CD4-positive, alpha-beta T cell (primary cell): Measurements from ENCODE around the gene OTUB1. TPM values are rescaled to one million over a fixed set of nuclear protein-coding genes. Genes with fewer than 3 reads are reported as not detected.

Experiments
- ATAC-seq: fragments of 200-7000 bp; cut with Tn5 transposase; one replicate; pipeline ENCODE4 v1.10.0; 2022; ENCODE audit warnings: mild to moderate bottlenecking; ENCODE audit not compliant: poor library complexity
- CTCF ChIA-PET: fragments of 350-600 bp; sonication (Branson Sonifier 250); formaldehyde crosslinking; loops from one replicate; lab custom pipeline; 2021; ENCODE audit warnings: antibody characterized with exemption, inconsistent platforms; lab: Charles Lee
- POLR2A ChIA-PET: fragments of 350-600 bp; sonication (Branson Sonifier 250); formaldehyde crosslinking; loops from one replicate; lab custom pipeline; 2021; ENCODE audit warnings: antibody characterized with exemption, inconsistent platforms; lab: Charles Lee
- DNase-seq, 14 experiments: peaks; one replicate each; pipeline ENCODE4 v3.0.0-alpha.2; 2013 to 2020; ENCODE audit warnings: mixed read lengths in 2 of 14
- H3K27ac ChIP-seq, 2 donors: one replicate each; pipeline versions ENCODE4 v1.5.1 to v1.7.0; 2013; ENCODE audit warnings: low read length in 2 of 2, low read depth in 1 of 2, mild to moderate bottlenecking in 1 of 2
- H3K27me3 ChIP-seq, 2 experiments: 1 replicate in 1 of 2; 2 replicates in 1 of 2; pipeline versions ENCODE4 v1.6.1 to v1.7.0; 2013; ENCODE audit warnings: low read length in 2 of 2, control low read depth in 1 of 2, mild to moderate bottlenecking in 1 of 2, moderate library complexity in 1 of 2; ENCODE audit not compliant: insufficient read depth in 2 of 2, control insufficient read depth in 1 of 2
- H3K36me3 ChIP-seq: one replicate; pipeline ENCODE4 v1.6.1; 2013; ENCODE audit warnings: low read length, control low read depth; ENCODE audit not compliant: insufficient read depth
- H3K4me1 ChIP-seq: one replicate; pipeline ENCODE4 v1.6.1; 2013; ENCODE audit warnings: low read length, control low read depth; ENCODE audit not compliant: insufficient read depth
- H3K4me3 ChIP-seq: one replicate; pipeline ENCODE4 v1.5.1; 2013; ENCODE audit warnings: mild to moderate bottlenecking, low read length, moderate library complexity
- H3K9me3 ChIP-seq, 2 experiments: 1 replicate in 1 of 2; 2 replicates in 1 of 2; pipeline versions ENCODE4 v1.6.1 to v1.7.0; 2013; ENCODE audit warnings: low read length in 2 of 2, mild to moderate bottlenecking in 2 of 2, control low read depth in 1 of 2, moderate library complexity in 1 of 2; ENCODE audit not compliant: control insufficient read depth in 1 of 2, insufficient read depth in 1 of 2
- H3K27ac Mint-ChIP-seq: one replicate; pipeline ENCODE4 v1.8.0; 2020; ENCODE audit warnings: mixed read lengths
- H3K27me3 Mint-ChIP-seq: one replicate; pipeline ENCODE4 v1.8.0; 2021; ENCODE audit warnings: mixed read lengths
- H3K36me3 Mint-ChIP-seq: one replicate; pipeline ENCODE4 v1.8.0; 2021; ENCODE audit warnings: low read depth, mixed read lengths
- H3K4me1 Mint-ChIP-seq: one replicate; pipeline ENCODE4 v1.8.0; 2021; ENCODE audit warnings: low read depth, mixed read lengths
- H3K4me3 Mint-ChIP-seq: one replicate; pipeline ENCODE4 v1.8.0; 2020; ENCODE audit warnings: mild to moderate bottlenecking, mixed read lengths
- H3K9me3 Mint-ChIP-seq: one replicate; pipeline ENCODE4 v1.8.0; 2020; ENCODE audit warnings: mixed read lengths
- intact Hi-C, 2 experiments: fragments of 100-400 bp; cut with DNase I in 1 of 2; cut with micrococcal nuclease in 1 of 2; formaldehyde crosslinking; loops; one replicate each; pipeline versions ENCODE4 v1.15.1 to v1.9.0; 2023 to 2025; cut with DNase I, micrococcal nuclease
- total RNA-seq, 174 experiments: library from RNA in 2 of 174; stranded (reverse) in 2 of 174; gene quantifications; one replicate each; pipeline ENCODE4 v1.2.3 and lab custom pipeline; 2021 to 2026
- TF ChIP-seq, protein P1 (sequence below): fragments of 200-600 bp; IDR thresholded peaks from one replicate; pipeline ENCODE4 v1.8.0; 2022; ENCODE audit warnings: antibody characterized with exemption, mild to moderate bottlenecking

OTUB1 gene
- total RNA-seq, 2 experiments from 2014 or later = 57.5 to 60.0 TPM

DNA sequence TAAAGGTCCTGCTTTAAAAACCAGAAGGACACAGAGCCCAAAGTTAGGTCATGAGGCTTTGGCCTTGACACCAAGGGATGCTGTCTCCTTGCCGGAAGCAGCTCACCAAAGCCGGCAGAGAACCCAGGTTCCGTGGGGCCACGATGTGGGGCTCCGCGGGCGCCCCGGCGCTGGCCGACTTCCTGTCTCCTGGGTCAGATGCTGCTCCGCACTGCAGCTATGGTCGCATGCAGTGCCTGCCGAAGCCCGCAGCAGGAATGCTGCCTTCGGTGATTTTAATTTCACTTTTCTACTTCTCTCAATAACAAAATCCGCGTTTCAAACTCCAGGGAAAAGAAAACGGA is 454 bp upstream of the OTUB1 start:
- Histone ChIP-seq H3K36me3 (peaks cover 29% of the 10 kb centered on the region), H3K4me3 (peak overlapping the region; percentile 80), H3K9me3 (no peaks in the 10 kb centered on the region), H3K4me1 (peaks cover 29% of the 10 kb centered on the region), H3K27me3 (no peaks in the 10 kb centered on the region), H3K27ac (peak overlapping the region; percentile 68 to 89)
- DNase-seq (peak; percentile 38 to 84 (median 66)), ATAC-seq (peak; percentile 80)
- H3K4me1 Mint-ChIP-seq = peaks cover 27% of the 10 kb centered on the region
- TF ChIP-seq, protein P1, sequence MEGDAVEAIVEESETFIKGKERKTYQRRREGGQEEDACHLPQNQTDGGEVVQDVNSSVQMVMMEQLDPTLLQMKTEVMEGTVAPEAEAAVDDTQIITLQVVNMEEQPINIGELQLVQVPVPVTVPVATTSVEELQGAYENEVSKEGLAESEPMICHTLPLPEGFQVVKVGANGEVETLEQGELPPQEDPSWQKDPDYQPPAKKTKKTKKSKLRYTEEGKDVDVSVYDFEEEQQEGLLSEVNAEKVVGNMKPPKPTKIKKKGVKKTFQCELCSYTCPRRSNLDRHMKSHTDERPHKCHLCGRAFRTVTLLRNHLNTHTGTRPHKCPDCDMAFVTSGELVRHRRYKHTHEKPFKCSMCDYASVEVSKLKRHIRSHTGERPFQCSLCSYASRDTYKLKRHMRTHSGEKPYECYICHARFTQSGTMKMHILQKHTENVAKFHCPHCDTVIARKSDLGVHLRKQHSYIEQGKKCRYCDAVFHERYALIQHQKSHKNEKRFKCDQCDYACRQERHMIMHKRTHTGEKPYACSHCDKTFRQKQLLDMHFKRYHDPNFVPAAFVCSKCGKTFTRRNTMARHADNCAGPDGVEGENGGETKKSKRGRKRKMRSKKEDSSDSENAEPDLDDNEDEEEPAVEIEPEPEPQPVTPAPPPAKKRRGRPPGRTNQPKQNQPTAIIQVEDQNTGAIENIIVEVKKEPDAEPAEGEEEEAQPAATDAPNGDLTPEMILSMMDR = no peak
- H3K36me3 Mint-ChIP-seq = peaks cover 37% of the 10 kb centered on the region
- intact Hi-C loops = loop anchor here (1.0 to 5.0 kb wide), 2 partner anchors 11 to 148 kb away; partner anchors contain the start of genes COX8A (in 2 of the 2) and MARK2 (in 1 of the 2)
- ChIA-PET CTCF (interaction anchor here (1.3 kb wide), 1 partner anchor 15 kb away, joined by 7 read pairs; no protein-coding TSS in a partner anchor), POLR2A (interaction anchor here (0.7 to 1.9 kb wide), 10 partner anchors 11 to 1144 kb away, joined by 3 to 15 read pairs (median 4); partner anchors contain the start of genes COX8A, MARK2, PPP1R14B and PRDX5)
- no peaks in the 10 kb centered on the region for H3K9me3 Mint-ChIP-seq
- H3K27ac Mint-ChIP-seq = peak overlapping the region; percentile 96
- no peaks in the 10 kb centered on the region for H3K27me3 Mint-ChIP-seq
- H3K4me3 Mint-ChIP-seq = peak overlapping the region; percentile 96

DNA sequence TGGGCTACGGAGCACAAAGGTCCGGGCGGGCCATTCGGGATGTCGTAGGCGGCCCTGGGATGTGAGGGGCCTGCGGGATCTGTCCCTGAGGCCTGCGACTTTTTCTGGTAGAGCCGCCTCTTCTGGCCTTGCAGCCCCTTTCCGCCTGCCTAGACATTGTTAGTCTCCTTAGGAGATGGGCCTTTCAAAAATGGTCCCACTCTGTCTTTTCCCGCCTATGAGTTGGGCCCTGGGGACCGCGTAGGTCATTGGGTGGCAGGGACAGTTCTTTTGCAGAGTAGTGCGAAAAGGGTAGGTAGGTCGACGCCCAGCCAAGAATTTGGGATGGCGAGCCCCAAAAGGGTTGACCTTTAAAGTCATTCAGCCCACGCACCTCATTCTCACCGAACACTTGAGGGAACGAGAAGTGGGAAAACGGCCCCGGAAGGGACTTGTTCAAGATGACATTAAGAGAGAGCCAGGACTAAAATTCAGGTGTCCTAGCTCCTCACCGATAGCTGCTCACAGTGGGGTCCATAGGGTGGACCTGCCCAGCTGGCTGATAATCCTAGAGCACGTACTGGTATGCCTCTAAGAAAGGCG is 785 bp downstream of the OTUB1 start:
- TF ChIP-seq, protein P1 = no peak
- H3K4me1 Mint-ChIP-seq = peaks cover 31% of the 10 kb centered on the region
- H3K4me3 ChIP-seq = peak overlapping the region; percentile 80
- ChIA-PET CTCF (no interaction called here), POLR2A (interaction anchor here (1.0 to 1.9 kb wide), 5 partner anchors 12 to 199 kb away, joined by 3 to 15 read pairs (median 4); partner anchors contain the start of genes COX8A, MARK2 and STIP1)
- H3K9me3 ChIP-seq = no peaks in the 10 kb centered on the region
- H3K36me3 Mint-ChIP-seq = peaks cover 50% of the 10 kb centered on the region
- intact Hi-C loops = loop anchor here (1.0 to 5.0 kb wide), 2 partner anchors 13 to 150 kb away; partner anchors contain the start of genes COX8A (in 2 of the 2) and MARK2 (in 1 of the 2)
- DNase-seq (peak in 1 of 14 experiments; percentile 23), ATAC-seq (no peak)
- H3K9me3 Mint-ChIP-seq = no peaks in the 10 kb centered on the region
- peaks cover 37% of the 10 kb centered on the region for H3K36me3 ChIP-seq
- H3K4me3 Mint-ChIP-seq = peak overlapping the region; percentile 80
- peak overlapping the region; percentile 59 for H3K27ac Mint-ChIP-seq
- peaks cover 29% of the 10 kb centered on the region for H3K4me1 ChIP-seq
- H3K27me3 Mint-ChIP-seq = no peaks in the 10 kb centered on the region
- peak overlapping the region in 1 of 2 donors; percentile 68 for H3K27ac ChIP-seq
- H3K27me3 ChIP-seq = no peaks in the 10 kb centered on the region

DNA sequence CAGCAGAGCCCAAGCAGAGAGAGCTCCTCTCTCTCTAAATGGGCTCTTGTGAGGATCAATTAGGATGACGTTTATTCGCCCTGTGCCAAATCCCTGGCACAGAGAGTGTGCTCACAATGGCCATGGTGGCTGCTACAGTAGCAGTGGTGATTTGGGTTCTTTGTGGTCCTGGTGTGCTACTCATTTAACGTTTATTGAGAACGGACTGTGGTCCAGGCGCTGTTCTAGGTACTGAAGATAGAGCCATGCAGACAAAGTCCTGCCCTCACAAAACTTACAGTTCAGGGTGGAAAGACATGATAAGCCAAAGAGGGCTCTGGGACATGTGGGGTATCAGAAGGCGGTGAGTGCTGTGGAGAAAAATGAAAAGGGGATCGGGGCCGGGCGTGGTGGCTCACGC is 5.3 kb downstream of the OTUB1 start:
- Mint-ChIP-seq H3K9me3 (no peaks in the 10 kb centered on the region), H3K4me1 (peaks cover 22% of the 10 kb centered on the region), H3K27ac (no peak overlapping the region), H3K36me3 (peaks cover 73% of the 10 kb centered on the region), H3K27me3 (no peaks in the 10 kb centered on the region), H3K4me3 (peak overlapping the region; percentile 30)
- ChIA-PET POLR2A (no interaction called here), CTCF (interaction anchor here (1.8 kb wide), 1 partner anchor 9 kb away, joined by 13 read pairs; no protein-coding TSS in a partner anchor)
- peaks cover 66% of the 10 kb centered on the region for H3K36me3 ChIP-seq
- intact Hi-C loops = loop anchor here in 1 of 2 experiments (10.0 kb wide), 1 partner anchor 313 kb away; the partner anchor contains the start of genes CATSPERZ and ESRRA
- no peak overlapping the region for H3K4me3 ChIP-seq
- peaks cover 20% of the 10 kb centered on the region for H3K4me1 ChIP-seq
- DNase-seq (no peak), ATAC-seq (no peak)
- no peak overlapping the region for H3K27ac ChIP-seq
- TF ChIP-seq, protein P1 = no peak
- no peaks in the 10 kb centered on the region for H3K9me3 ChIP-seq
- H3K27me3 ChIP-seq = no peaks in the 10 kb centered on the region
